ENCODE data around the gene FA2H.

FA2H gene

DNA sequence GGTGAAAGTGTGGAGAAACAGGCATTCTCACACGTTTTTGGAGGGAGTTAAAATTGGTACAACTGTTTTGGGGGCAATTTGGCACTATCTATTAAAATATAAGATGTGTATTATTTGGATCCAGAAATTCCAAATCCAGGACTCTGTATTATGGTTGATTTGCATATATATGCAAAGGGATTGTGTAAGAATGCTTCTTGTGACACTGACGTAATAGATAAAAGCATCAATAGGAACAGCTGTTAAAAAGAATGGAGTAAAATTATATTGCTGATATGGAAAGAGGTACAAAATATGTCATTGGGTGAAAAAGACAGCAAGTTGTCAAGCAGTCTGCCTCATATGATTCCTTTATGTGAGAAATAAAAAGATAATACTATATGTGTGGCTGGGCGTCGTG is 17.3 kb downstream of the FA2H start:
- TF ChIP-seq, protein P1, sequence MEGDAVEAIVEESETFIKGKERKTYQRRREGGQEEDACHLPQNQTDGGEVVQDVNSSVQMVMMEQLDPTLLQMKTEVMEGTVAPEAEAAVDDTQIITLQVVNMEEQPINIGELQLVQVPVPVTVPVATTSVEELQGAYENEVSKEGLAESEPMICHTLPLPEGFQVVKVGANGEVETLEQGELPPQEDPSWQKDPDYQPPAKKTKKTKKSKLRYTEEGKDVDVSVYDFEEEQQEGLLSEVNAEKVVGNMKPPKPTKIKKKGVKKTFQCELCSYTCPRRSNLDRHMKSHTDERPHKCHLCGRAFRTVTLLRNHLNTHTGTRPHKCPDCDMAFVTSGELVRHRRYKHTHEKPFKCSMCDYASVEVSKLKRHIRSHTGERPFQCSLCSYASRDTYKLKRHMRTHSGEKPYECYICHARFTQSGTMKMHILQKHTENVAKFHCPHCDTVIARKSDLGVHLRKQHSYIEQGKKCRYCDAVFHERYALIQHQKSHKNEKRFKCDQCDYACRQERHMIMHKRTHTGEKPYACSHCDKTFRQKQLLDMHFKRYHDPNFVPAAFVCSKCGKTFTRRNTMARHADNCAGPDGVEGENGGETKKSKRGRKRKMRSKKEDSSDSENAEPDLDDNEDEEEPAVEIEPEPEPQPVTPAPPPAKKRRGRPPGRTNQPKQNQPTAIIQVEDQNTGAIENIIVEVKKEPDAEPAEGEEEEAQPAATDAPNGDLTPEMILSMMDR (conservative IDR thresholded peaks at IDR 0.05) = no peak
- no peak overlapping the region for H3K27ac ChIP-seq

DNA sequence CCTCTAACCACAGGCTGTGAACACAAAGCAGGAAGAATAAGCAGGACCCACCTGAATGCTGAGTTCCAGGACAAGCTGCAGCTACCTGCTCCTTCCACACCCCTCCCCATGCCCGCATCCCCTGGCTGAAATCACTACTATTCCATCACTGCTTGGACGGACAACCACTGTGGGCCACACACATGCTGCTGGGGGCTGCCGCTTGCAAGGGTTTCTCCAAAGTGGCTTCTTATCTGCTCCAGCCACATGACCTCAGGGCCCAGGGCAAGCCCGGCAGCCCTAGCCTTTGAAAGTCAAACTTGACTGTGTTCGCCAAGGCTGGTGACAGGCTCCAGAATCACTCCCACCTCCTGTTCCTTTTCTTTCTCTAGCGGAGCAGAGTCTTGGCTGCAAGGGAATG is 18.4 kb downstream of the FA2H start:
- TF ChIP-seq, protein P1 (conservative IDR thresholded peaks at IDR 0.05) = no peak
- H3K27ac ChIP-seq = no peak overlapping the region

DNA sequence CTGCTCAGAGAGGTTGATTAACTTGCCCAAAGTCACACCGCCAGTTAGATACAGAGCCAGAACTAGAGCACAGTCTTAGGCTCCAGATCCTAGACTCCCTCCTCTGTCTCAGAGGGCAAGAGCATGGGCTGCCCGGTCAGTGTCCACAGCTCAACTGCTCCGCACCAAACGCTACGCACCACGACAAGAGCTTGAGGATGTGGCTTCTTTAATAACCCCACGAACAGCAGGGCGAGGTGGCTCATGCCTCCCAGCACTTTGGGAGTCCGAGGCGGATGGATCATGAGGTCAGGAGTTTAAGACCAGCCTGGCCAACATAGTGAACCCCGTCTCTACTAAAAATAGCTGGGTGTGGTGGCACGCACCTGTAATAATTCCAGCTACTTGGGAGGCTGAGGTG is 21.4 kb downstream of the FA2H start:
- TF ChIP-seq, protein P1 (conservative IDR thresholded peaks at IDR 0.05) = no peak
- no peak overlapping the region for H3K27ac ChIP-seq

DNA sequence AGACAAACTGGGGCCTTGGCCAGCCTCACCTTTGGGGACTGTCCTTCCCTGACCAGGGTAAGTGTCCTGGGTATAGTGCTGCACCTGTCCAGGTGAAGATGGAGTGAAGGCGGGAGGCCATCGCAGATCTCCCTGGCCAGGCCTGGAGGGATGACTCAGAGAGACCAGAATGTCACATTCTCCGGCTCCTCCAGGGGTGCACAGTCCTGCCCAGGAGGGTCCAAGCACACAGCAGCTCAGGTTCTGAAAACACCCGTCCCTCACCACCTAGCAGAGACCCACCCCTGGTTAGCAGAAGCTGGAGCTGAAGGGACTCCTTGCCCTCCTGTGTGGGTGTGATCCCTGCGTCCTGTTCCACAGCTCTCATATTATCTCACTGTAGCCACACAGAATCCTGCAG is 21.9 kb downstream of the FA2H start:
- H3K27ac ChIP-seq = no peak overlapping the region
- TF ChIP-seq, protein P1 (conservative IDR thresholded peaks at IDR 0.05) = no peak

DNA sequence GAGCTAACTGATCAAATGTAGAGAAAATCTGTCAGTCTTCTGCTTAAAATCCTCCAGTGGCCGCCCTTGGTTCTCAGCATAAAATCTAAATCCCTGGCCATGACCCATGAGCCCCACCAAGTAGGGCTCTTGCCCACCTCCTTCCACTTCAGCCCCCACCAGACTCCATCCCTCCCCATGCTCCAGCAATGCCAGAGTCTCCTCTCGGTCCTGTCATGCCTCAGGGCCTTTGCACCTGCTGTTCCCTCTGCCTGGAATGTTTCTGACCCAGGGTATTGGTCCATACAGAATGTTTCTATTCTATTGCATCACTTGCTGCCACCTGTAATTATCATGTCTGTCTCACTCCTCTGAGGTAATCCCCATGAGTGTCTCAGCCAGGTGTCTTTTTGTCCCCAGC is 22.4 kb downstream of the FA2H start:
- TF ChIP-seq, protein P1 (conservative IDR thresholded peaks at IDR 0.05) = no peak
- no peak overlapping the region for H3K27ac ChIP-seq

DNA sequence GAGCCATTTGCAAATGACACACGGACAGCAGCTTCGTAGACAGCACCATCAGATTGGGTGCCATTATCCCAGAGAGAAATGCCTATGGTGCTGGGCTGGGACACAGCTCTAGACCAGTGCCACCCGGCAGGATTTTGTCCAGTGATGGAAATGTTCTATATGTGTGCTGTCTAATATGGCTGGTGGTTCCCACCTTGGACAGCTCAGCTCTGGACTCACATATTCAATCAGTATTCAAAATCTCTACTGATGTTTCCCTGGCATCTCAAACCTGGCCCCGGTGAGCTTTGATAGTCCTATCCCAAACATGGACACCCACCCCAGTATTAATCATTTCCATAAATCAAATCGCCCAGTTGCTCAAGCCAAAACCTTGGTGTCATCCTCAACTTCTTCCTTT is 23.0 kb downstream of the FA2H start:
- TF ChIP-seq, protein P1 (conservative IDR thresholded peaks at IDR 0.05) = no peak
- no peak overlapping the region for H3K27ac ChIP-seq

DNA sequence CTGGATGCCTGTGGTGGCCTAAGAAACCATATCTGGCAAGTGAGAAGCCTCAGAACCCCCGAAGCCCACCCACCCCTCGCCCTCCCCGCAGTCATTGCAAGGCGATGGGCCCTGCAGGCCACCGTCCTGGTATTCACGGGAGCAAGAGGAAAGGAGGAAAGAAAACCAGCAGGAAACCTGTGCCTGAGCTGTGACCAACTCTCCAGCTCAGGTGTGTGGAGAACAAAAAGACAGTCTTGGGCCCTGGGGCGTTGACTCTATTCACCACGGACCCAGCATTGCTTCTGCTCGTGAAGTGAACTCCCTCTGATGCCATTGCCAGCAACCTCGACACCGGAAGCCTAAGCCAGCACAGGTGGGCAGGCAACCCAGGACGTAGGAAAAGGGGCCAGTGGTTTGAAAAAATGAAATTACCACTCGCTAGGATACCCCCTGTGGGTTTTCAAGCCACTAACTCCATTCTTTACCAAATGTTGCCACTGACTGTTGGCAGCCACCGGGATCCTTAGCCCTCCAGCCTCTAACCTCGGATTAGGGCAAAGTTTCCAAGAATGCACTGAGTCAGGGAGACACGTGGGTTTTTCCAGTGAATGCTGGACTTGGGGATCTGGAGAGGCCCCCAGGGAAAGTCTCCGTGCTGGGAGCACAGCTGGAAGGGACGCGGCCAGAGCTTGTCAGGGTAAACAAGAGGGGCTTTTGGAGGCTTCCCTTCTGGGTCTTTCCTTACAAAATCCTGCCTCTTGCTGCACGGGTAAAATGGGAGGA is 25.1 kb downstream of the FA2H start:
- no peak overlapping the region for H3K27ac ChIP-seq
- TF ChIP-seq, protein P1 (conservative IDR thresholded peaks at IDR 0.05) = no peak

Data from VCaP (cell line).